Muscle layer of colon (tissue), 2 donors: ENCODE measurements around the gene LGR6.

Source experiments
- H3K27ac ChIP-seq: one replicate; pipeline ENCODE4 v1.7.0; 2013; ENCODE audit warnings: low read depth, mild to moderate bottlenecking, low read length, moderate library complexity
- H3K27me3 ChIP-seq, 2 donors: one replicate each; pipeline ENCODE4 v1.7.0; 2013; ENCODE audit warnings: low read length in 2 of 2, mild to moderate bottlenecking in 2 of 2; ENCODE audit not compliant: insufficient read depth in 2 of 2, control insufficient read depth in 1 of 2
- H3K36me3 ChIP-seq: one replicate; pipeline ENCODE4 v1.7.0; 2013; ENCODE audit warnings: mild to moderate bottlenecking, low read length; ENCODE audit not compliant: insufficient read depth
- H3K4me1 ChIP-seq: one replicate; pipeline ENCODE4 v1.7.0; 2013; ENCODE audit warnings: mild to moderate bottlenecking, low read length; ENCODE audit not compliant: insufficient read depth
- H3K4me3 ChIP-seq, 2 donors: one replicate each; pipeline ENCODE4 v1.7.0; 2013; ENCODE audit warnings: low read length in 2 of 2, low read depth in 1 of 2, mild to moderate bottlenecking in 1 of 2, moderate library complexity in 1 of 2
- H3K9ac ChIP-seq: one replicate; pipeline ENCODE4 v1.7.0; 2013; ENCODE audit warnings: low read length
- H3K9me3 ChIP-seq: one replicate; pipeline ENCODE4 v1.7.0; 2013; ENCODE audit warnings: mild to moderate bottlenecking, low read length
- donor health status: abdominal sarcoma.
- donor health status: Adenocarcinoma of cecum.

The LGR6 gene

GRCh38 chr1:202355944-202356553 lies 162.4 kb downstream of the LGR6 start:
- H3K9me3 ChIP-seq = no peaks in the 10 kb centered on the region
- H3K36me3 ChIP-seq = no peaks in the 10 kb centered on the region
- H3K27ac ChIP-seq = no peak overlapping the region
- H3K4me1 ChIP-seq = no peaks in the 10 kb centered on the region
- H3K4me3 ChIP-seq = no peak overlapping the region
- no peak overlapping the region for H3K9ac ChIP-seq
- no peaks in the 10 kb centered on the region for H3K27me3 ChIP-seq

GRCh38 chr1:202357506-202357905 lies 163.9 kb downstream of the LGR6 start:
- no peaks in the 10 kb centered on the region for H3K4me1 ChIP-seq
- no peak overlapping the region for H3K27ac ChIP-seq
- H3K4me3 ChIP-seq = no peak overlapping the region
- no peak overlapping the region for H3K9ac ChIP-seq
- no peaks in the 10 kb centered on the region for H3K27me3 ChIP-seq
- no peaks in the 10 kb centered on the region for H3K9me3 ChIP-seq
- no peaks in the 10 kb centered on the region for H3K36me3 ChIP-seq

GRCh38 chr1:202361224-202361623 lies 167.6 kb downstream of the LGR6 start:
- H3K4me1 ChIP-seq = no peaks in the 10 kb centered on the region
- no peaks in the 10 kb centered on the region for H3K36me3 ChIP-seq
- H3K9me3 ChIP-seq = no peaks in the 10 kb centered on the region
- no peaks in the 10 kb centered on the region for H3K27me3 ChIP-seq
- no peak overlapping the region for H3K9ac ChIP-seq
- H3K27ac ChIP-seq = no peak overlapping the region
- no peak overlapping the region for H3K4me3 ChIP-seq

GRCh38 chr1:202361701-202362100 lies 168.1 kb downstream of the LGR6 start:
- no peaks in the 10 kb centered on the region for H3K36me3 ChIP-seq
- no peak overlapping the region for H3K4me3 ChIP-seq
- H3K27ac ChIP-seq = no peak overlapping the region
- no peaks in the 10 kb centered on the region for H3K27me3 ChIP-seq
- H3K9me3 ChIP-seq = no peaks in the 10 kb centered on the region
- no peaks in the 10 kb centered on the region for H3K4me1 ChIP-seq
- no peak overlapping the region for H3K9ac ChIP-seq

GRCh38 chr1:202362212-202362611 lies 168.6 kb downstream of the LGR6 start:
- Histone ChIP-seq H3K36me3 (no peaks in the 10 kb centered on the region), H3K9me3 (no peaks in the 10 kb centered on the region), H3K4me3 (no peak overlapping the region), H3K27me3 (no peaks in the 10 kb centered on the region), H3K4me1 (no peaks in the 10 kb centered on the region), H3K27ac (no peak overlapping the region), H3K9ac (no peak overlapping the region)

GRCh38 chr1:202365092-202365815 lies 171.7 kb downstream of the LGR6 start:
- Histone ChIP-seq H3K27ac (no peak overlapping the region), H3K4me3 (no peak overlapping the region), H3K9me3 (no peaks in the 10 kb centered on the region), H3K36me3 (no peaks in the 10 kb centered on the region), H3K4me1 (no peaks in the 10 kb centered on the region), H3K9ac (no peak overlapping the region), H3K27me3 (no peaks in the 10 kb centered on the region)

GRCh38 chr1:202367271-202367670 lies 173.7 kb downstream of the LGR6 start:
- no peak overlapping the region for H3K27ac ChIP-seq
- H3K9ac ChIP-seq = no peak overlapping the region
- H3K4me1 ChIP-seq = no peaks in the 10 kb centered on the region
- H3K27me3 ChIP-seq = no peaks in the 10 kb centered on the region
- H3K9me3 ChIP-seq = no peaks in the 10 kb centered on the region
- no peaks in the 10 kb centered on the region for H3K36me3 ChIP-seq
- H3K4me3 ChIP-seq = no peak overlapping the region
